ENCODE data around the gene KCNIP1.

Gene KCNIP1

GRCh38 chr5:170719551-170719950 lies 215.7 kb downstream of the KCNIP1 start:
- no peaks in the 10 kb centered on the region for H3K4me1 ChIP-seq (ENCODE audit: insufficient read depth, low read length, severe bottlenecking)
- H3K36me3 ChIP-seq (ENCODE audit: insufficient read depth, low read length) = no peaks in the 10 kb centered on the region
- H3K9me3 ChIP-seq (ENCODE audit: low read length) = no peaks in the 10 kb centered on the region
- no peak overlapping the region for H3K9ac ChIP-seq (ENCODE audit: low read length)
- no peaks in the 10 kb centered on the region for H3K27me3 ChIP-seq (ENCODE audit: insufficient read depth, low read length)
- H3K9me2 ChIP-seq (ENCODE audit: low read depth, low read length) = no peaks in the 10 kb centered on the region
- no peaks in the 10 kb centered on the region for H3F3A ChIP-seq (ENCODE audit: insufficient read depth, low read length)
- no peaks in the 10 kb centered on the region for H3K79me2 ChIP-seq (ENCODE audit: insufficient read depth, low read length)
- no peak overlapping the region for H3K4me2 ChIP-seq (ENCODE audit: low read length)
- TF ChIP-seq CTCF (IDR thresholded peaks at IDR 0.05; ENCODE audit: low read length) = no peak
- TF ChIP-seq EZH2 (IDR thresholded peaks at IDR 0.05; ENCODE audit: borderline replicate concordance, low read length) = no peak
- H3K4me3 ChIP-seq (ENCODE audit: low read depth, low read length, poor library complexity, severe bottlenecking) = no peak overlapping the region
- H4K20me1 ChIP-seq (ENCODE audit: insufficient read depth, low read length) = no peaks in the 10 kb centered on the region
- H3K27ac ChIP-seq (ENCODE audit: low read depth, low read length, poor library complexity, severe bottlenecking) = no peak overlapping the region
- no peak overlapping the region for H2AFZ ChIP-seq (ENCODE audit: low read length)

- TF ChIP-seq EZH2 (IDR thresholded peaks at IDR 0.05; ENCODE audit: borderline replicate concordance, low read length) = no peak
- TF ChIP-seq CTCF (IDR thresholded peaks at IDR 0.05; ENCODE audit: low read length) = no peak
- Histone ChIP-seq H4K20me1 (ENCODE audit: insufficient read depth, low read length) (no peaks in the 10 kb centered on the region), H3F3A (ENCODE audit: insufficient read depth, low read length) (no peaks in the 10 kb centered on the region), H3K9me3 (ENCODE audit: low read length) (no peaks in the 10 kb centered on the region), H3K36me3 (ENCODE audit: insufficient read depth, low read length) (no peaks in the 10 kb centered on the region), H3K27ac (ENCODE audit: low read depth, low read length, poor library complexity, severe bottlenecking) (no peak overlapping the region), H3K9ac (ENCODE audit: low read length) (no peak overlapping the region), H2AFZ (ENCODE audit: low read length) (no peak overlapping the region), H3K79me2 (ENCODE audit: insufficient read depth, low read length) (no peaks in the 10 kb centered on the region), H3K9me2 (ENCODE audit: low read depth, low read length) (no peaks in the 10 kb centered on the region), H3K4me1 (ENCODE audit: insufficient read depth, low read length, severe bottlenecking) (no peaks in the 10 kb centered on the region), H3K4me2 (ENCODE audit: low read length) (no peak overlapping the region), H3K4me3 (ENCODE audit: low read depth, low read length, poor library complexity, severe bottlenecking) (no peak overlapping the region), H3K27me3 (ENCODE audit: insufficient read depth, low read length) (no peaks in the 10 kb centered on the region)
Observed at GRCh38 chr5:170720179-170720578, 216.4 kb downstream of the KCNIP1 start.

GRCh38 chr5:170720984-170721383 lies 217.2 kb downstream of the KCNIP1 start:
- Histone ChIP-seq H2AFZ (ENCODE audit: low read length) (no peak overlapping the region), H3K4me3 (ENCODE audit: low read depth, low read length, poor library complexity, severe bottlenecking) (no peak overlapping the region), H3K9me3 (ENCODE audit: low read length) (no peaks in the 10 kb centered on the region), H3K79me2 (ENCODE audit: insufficient read depth, low read length) (no peaks in the 10 kb centered on the region), H3K9ac (ENCODE audit: low read length) (no peak overlapping the region), H4K20me1 (ENCODE audit: insufficient read depth, low read length) (no peaks in the 10 kb centered on the region), H3K27me3 (ENCODE audit: insufficient read depth, low read length) (no peaks in the 10 kb centered on the region), H3K36me3 (ENCODE audit: insufficient read depth, low read length) (no peaks in the 10 kb centered on the region), H3F3A (ENCODE audit: insufficient read depth, low read length) (no peaks in the 10 kb centered on the region), H3K9me2 (ENCODE audit: low read depth, low read length) (no peaks in the 10 kb centered on the region), H3K27ac (ENCODE audit: low read depth, low read length, poor library complexity, severe bottlenecking) (no peak overlapping the region), H3K4me2 (ENCODE audit: low read length) (no peak overlapping the region), H3K4me1 (ENCODE audit: insufficient read depth, low read length, severe bottlenecking) (no peaks in the 10 kb centered on the region)
- TF ChIP-seq CTCF (IDR thresholded peaks at IDR 0.05; ENCODE audit: low read length) (no peak), EZH2 (IDR thresholded peaks at IDR 0.05; ENCODE audit: borderline replicate concordance, low read length) (no peak)
